CD14-positive monocyte (primary cell): Measurements from ENCODE around the gene ZSCAN29. TPM values are rescaled to one million over a fixed set of nuclear protein-coding genes. Genes with fewer than 3 reads are reported as not detected.

ENCODE experiments used
- DNase-seq, 3 donors: peaks; one replicate each; pipeline ENCODE4 v3.0.0-alpha.2; 2011 to 2022
- H2AFZ ChIP-seq: 2 replicates; pipeline ENCODE4 v1.6.0; 2012; ENCODE audit warnings: mild to moderate bottlenecking, low read depth, low read length, inconsistent platforms; ENCODE audit not compliant: insufficient read depth, poor library complexity, severe bottlenecking
- H3K27ac ChIP-seq, 2 donors: 1 replicate in 1 of 2; 2 replicates in 1 of 2; pipeline ENCODE4 v1.5.1; 2012 to 2013; ENCODE audit warnings: low read length in 2 of 2, control low read depth in 1 of 2, inconsistent platforms in 1 of 2, low read depth in 1 of 2, mild to moderate bottlenecking in 1 of 2
- H3K27me3 ChIP-seq, 2 donors: one replicate each; pipeline versions ENCODE4 v1.6.0 to v1.6.1; 2011 to 2013; ENCODE audit warnings: low read length in 2 of 2; ENCODE audit not compliant: control insufficient read depth in 2 of 2, insufficient read depth in 2 of 2
- H3K36me3 ChIP-seq, 2 donors: replicated peaks in 1 of 2; 1 replicate in 1 of 2; 2 replicates in 1 of 2; pipeline versions ENCODE4 v1.5.1 to v1.6.1; 2012 to 2013; ENCODE audit warnings: low read length in 2 of 2, control low read depth in 1 of 2, inconsistent platforms in 1 of 2, mild to moderate bottlenecking in 1 of 2; ENCODE audit not compliant: insufficient read depth in 2 of 2, control insufficient read depth in 1 of 2
- H3K4me1 ChIP-seq, 2 donors: 1 replicate in 1 of 2; 2 replicates in 1 of 2; pipeline versions ENCODE4 v1.5.1 to v1.6.1; 2012 to 2013; ENCODE audit warnings: low read length in 2 of 2, control low read depth in 1 of 2, inconsistent platforms in 1 of 2, mild to moderate bottlenecking in 1 of 2, moderate library complexity in 1 of 2; ENCODE audit not compliant: insufficient read depth in 2 of 2, control insufficient read depth in 1 of 2
- H3K4me2 ChIP-seq: replicated peaks from 2 replicates; pipeline ENCODE3; 2012; ENCODE audit warnings: low read length, moderate library complexity, mild to moderate bottlenecking; ENCODE audit not compliant: poor library complexity, severe bottlenecking; ENCODE audit errors: extremely low read depth
- H3K4me3 ChIP-seq, 3 experiments: fragments of 200-600 bp in 1 of 3; sonication (generic) in 1 of 3; replicated peaks in 1 of 3; 1 replicate in 2 of 3; 2 replicates in 1 of 3; pipeline ENCODE4 v1.5.1; 2011 to 2013; ENCODE audit warnings: low read length in 3 of 3, mild to moderate bottlenecking in 3 of 3, control low read depth in 2 of 3, low read depth in 2 of 3, inconsistent platforms in 1 of 3, moderate library complexity in 1 of 3
- H3K79me2 ChIP-seq: 2 replicates; pipeline ENCODE4 v1.6.0; 2012; ENCODE audit warnings: mild to moderate bottlenecking, control low read depth, inconsistent platforms, low read length, moderate library complexity; ENCODE audit not compliant: insufficient read depth
- H3K9ac ChIP-seq: 2 replicates; pipeline ENCODE4 v1.6.0; 2017; ENCODE audit warnings: low read length, mild to moderate bottlenecking; ENCODE audit not compliant: insufficient read depth, poor library complexity, severe bottlenecking
- H3K9me3 ChIP-seq, 2 donors: replicated peaks in 1 of 2; 1 replicate in 1 of 2; 2 replicates in 1 of 2; pipeline versions ENCODE4 v1.5.1 to v1.6.1; 2012 to 2013; ENCODE audit warnings: low read length in 2 of 2, control low read depth in 1 of 2; ENCODE audit not compliant: control insufficient read depth in 1 of 2, insufficient read depth in 1 of 2
- H4K20me1 ChIP-seq: 2 replicates; pipeline ENCODE4 v1.6.0; 2012; ENCODE audit warnings: mild to moderate bottlenecking, low read length, control low read depth, moderate library complexity; ENCODE audit not compliant: insufficient read depth
- H3K27ac Mint-ChIP-seq, 7 donors: one replicate each; pipeline ENCODE4 v1.8.0; 2020; ENCODE audit warnings: mild to moderate bottlenecking in 7 of 7, mixed read lengths in 7 of 7, moderate library complexity in 6 of 7, inconsistent platforms in 2 of 7
- H3K27me3 Mint-ChIP-seq, 3 donors: one replicate each; pipeline ENCODE4 v1.8.0; 2021 to 2022; ENCODE audit warnings: low read depth in 3 of 3, mild to moderate bottlenecking in 3 of 3, mixed read lengths in 3 of 3, moderate library complexity in 3 of 3, inconsistent platforms in 1 of 3
- H3K36me3 Mint-ChIP-seq, 2 donors: one replicate each; pipeline ENCODE4 v1.8.0; 2020; ENCODE audit warnings: mixed read lengths in 2 of 2, inconsistent platforms in 1 of 2, mild to moderate bottlenecking in 1 of 2
- H3K4me1 Mint-ChIP-seq: one replicate; pipeline ENCODE4 v1.8.0; 2020; ENCODE audit warnings: mild to moderate bottlenecking, mixed read lengths
- H3K4me3 Mint-ChIP-seq, 2 donors: one replicate each; pipeline ENCODE4 v1.8.0; 2020; ENCODE audit warnings: mild to moderate bottlenecking in 2 of 2, mixed read lengths in 2 of 2, moderate library complexity in 1 of 2
- H3K9me3 Mint-ChIP-seq, 7 donors: one replicate each; pipeline ENCODE4 v1.8.0; 2020 to 2022; ENCODE audit warnings: mixed read lengths in 7 of 7, mild to moderate bottlenecking in 6 of 7, moderate library complexity in 6 of 7, inconsistent platforms in 2 of 7
- CTCF ChIP-seq: fragments of 200-600 bp; IDR thresholded peaks from one replicate; pipeline ENCODE4 v1.8.0; 2022; ENCODE audit warnings: antibody characterized with exemption, mild to moderate bottlenecking
- WGBS: methylation state at CpG from one replicate; pipeline ENCODE4 v1.1.5; 2013; ENCODE audit warnings: missing lambda C conversion rate; ENCODE audit not compliant: insufficient coverage; 5-methylcytosine and 5-hydroxymethylcytosine counted together
- intact Hi-C, 2 donors: fragments of 100-400 bp; cut with micrococcal nuclease; formaldehyde crosslinking; loops; one replicate each; pipeline versions ENCODE4 v1.15.0 to v1.15.1; 2023
- polyA plus RNA-seq, 3 donors: library from polyadenylated mRNA; depleted of rRNA in 1 of 3; unstranded in 2 of 3; stranded (reverse) in 1 of 3; fragments of 300-500 nt in 2 of 3; fragments of >200 nt in 1 of 3; fragmentation: Illumina TruSeq in 2 of 3; gene quantifications; 1 replicate in 2 of 3; 2 replicates in 1 of 3; pipeline ENCODE4 v1.2.3, GENCODE V29; 2012 to 2021

ZSCAN29 gene
- polyA plus RNA-seq, 3 donors, result 2.6 to 7.4 (median 4.3) TPM

- peaks cover 81 to 98% of the 10 kb centered on the region in 2 donors for H3K36me3 Mint-ChIP-seq
- Histone ChIP-seq H3K9ac (no peak overlapping the region), H3K4me1 (no peaks in the 10 kb centered on the region), H3K27me3 (no peaks in the 10 kb centered on the region), H3K4me3 (no peak overlapping the region), H3K79me2 (no peaks in the 10 kb centered on the region), H3K27ac (no peak overlapping the region), H3K4me2 (no peak overlapping the region), H3K9me3 (no peaks in the 10 kb centered on the region), H3K36me3 (peaks cover 87 to 99% of the 10 kb centered on the region in 2 donors), H4K20me1 (no peaks in the 10 kb centered on the region), H2AFZ (no peak overlapping the region)
- no peak for DNase-seq
- H3K4me1 Mint-ChIP-seq, result no peaks in the 10 kb centered on the region
- no peak overlapping the region for H3K4me3 Mint-ChIP-seq
- H3K27ac Mint-ChIP-seq, result peak overlapping the region in 2 of 7 donors; percentile 36 to 65
- intact Hi-C loops, result no loop called here
- no CpG with 5 or more reads among the region's 5 CpGs for WGBS
- TF ChIP-seq CTCF, result no peak
- H3K27me3 Mint-ChIP-seq, result no peaks in the 10 kb centered on the region
- peaks cover 0 to 2% (median 0%) of the 10 kb centered on the region in 7 donors for H3K9me3 Mint-ChIP-seq
Measured at GRCh38 chr15:43404130-43404529, 33.3 kb upstream of the ZSCAN29 start.

DNA sequence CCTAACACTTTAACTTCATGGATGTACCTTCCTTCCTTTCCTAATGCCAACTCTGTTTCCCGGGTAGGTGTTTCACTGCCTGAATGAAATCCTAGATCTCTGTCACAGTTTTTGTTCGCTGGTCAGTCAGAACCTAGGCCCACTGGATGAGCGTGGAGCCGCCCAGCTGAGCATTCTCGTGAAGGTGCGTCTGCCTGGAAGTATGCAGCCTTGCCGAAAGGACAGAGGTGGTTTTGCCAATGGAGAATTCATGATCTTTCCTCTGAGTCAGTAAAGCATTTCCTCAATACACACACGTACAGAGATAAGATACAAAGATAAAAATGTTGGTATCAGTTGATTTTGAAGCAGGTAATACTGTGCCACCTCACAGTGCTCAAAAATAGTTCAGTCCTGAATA lies 32.8 kb upstream of the ZSCAN29 start:
- H3K9me3 ChIP-seq, result no peaks in the 10 kb centered on the region
- H2AFZ ChIP-seq, result no peak overlapping the region
- no peaks in the 10 kb centered on the region for H4K20me1 ChIP-seq
- Mint-ChIP-seq H3K36me3 (peaks cover 81 to 98% of the 10 kb centered on the region in 2 donors), H3K4me3 (no peak overlapping the region), H3K9me3 (peaks cover 0 to 2% (median 0%) of the 10 kb centered on the region in 7 donors), H3K27ac (no peak overlapping the region), H3K4me1 (no peaks in the 10 kb centered on the region), H3K27me3 (no peaks in the 10 kb centered on the region)
- no peak for DNase-seq
- no peak for TF ChIP-seq CTCF
- H3K36me3 ChIP-seq, result peaks cover 87 to 99% of the 10 kb centered on the region in 2 donors
- H3K27me3 ChIP-seq, result no peaks in the 10 kb centered on the region
- H3K9ac ChIP-seq, result no peak overlapping the region
- no peaks in the 10 kb centered on the region for H3K79me2 ChIP-seq
- H3K4me2 ChIP-seq, result no peak overlapping the region
- H3K4me3 ChIP-seq, result no peak overlapping the region
- no peaks in the 10 kb centered on the region for H3K4me1 ChIP-seq
- intact Hi-C loops, result no loop called here
- WGBS, result 100% methylated on average over 2 of the region's 8 CpGs
- H3K27ac ChIP-seq, result no peak overlapping the region
